Measurements from ENCODE around the gene VIT. TPM values are rescaled to one million over a fixed set of nuclear protein-coding genes. Genes with fewer than 3 reads are reported as not detected.

The VIT gene, protein sequence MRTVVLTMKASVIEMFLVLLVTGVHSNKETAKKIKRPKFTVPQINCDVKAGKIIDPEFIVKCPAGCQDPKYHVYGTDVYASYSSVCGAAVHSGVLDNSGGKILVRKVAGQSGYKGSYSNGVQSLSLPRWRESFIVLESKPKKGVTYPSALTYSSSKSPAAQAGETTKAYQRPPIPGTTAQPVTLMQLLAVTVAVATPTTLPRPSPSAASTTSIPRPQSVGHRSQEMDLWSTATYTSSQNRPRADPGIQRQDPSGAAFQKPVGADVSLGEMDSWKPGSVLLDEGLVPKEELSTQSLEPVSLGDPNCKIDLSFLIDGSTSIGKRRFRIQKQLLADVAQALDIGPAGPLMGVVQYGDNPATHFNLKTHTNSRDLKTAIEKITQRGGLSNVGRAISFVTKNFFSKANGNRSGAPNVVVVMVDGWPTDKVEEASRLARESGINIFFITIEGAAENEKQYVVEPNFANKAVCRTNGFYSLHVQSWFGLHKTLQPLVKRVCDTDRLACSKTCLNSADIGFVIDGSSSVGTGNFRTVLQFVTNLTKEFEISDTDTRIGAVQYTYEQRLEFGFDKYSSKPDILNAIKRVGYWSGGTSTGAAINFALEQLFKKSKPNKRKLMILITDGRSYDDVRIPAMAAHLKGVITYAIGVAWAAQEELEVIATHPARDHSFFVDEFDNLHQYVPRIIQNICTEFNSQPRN
- total RNA-seq = under 1 TPM in 1 of 7 donors, not detected in 6; 0.66 TPM
- under 1 TPM; 0.05 to 0.74 (median 0.11) TPM for polyA plus RNA-seq
- long read RNA-seq, donor 1 = 0 reads
- long read RNA-seq, donor 2 = 0 reads

DNA sequence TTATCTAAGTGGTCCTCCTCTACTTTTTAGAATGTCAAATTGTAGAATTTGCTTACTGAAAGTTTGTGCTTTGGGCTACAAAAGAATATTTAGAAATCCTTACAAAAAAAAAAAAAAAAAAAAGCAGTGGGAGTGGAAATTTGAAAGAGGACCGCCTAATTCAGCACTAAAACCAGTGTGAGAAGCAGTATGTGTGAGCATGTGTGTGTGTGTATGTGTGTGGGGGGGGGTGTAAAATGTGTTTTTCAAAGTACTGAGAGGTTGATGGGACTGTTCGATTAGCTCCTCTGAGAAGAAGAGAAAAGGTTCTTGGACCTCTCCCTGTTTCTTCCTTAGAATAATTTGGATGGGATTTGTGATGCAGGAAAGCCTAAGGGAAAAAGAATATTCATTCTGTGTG, at the start of gene VIT:
Gene VIT, plus strand, starts transcription at position 175 of the 400 bp plus-strand sequence. CDS start 19,664 bp downstream, outside the sequence.
- WGBS, 5 donors = 63 to 81% (median 71%) methylated on average over 2 of the region's 2 CpGs
- TF ChIP-seq, protein P1, sequence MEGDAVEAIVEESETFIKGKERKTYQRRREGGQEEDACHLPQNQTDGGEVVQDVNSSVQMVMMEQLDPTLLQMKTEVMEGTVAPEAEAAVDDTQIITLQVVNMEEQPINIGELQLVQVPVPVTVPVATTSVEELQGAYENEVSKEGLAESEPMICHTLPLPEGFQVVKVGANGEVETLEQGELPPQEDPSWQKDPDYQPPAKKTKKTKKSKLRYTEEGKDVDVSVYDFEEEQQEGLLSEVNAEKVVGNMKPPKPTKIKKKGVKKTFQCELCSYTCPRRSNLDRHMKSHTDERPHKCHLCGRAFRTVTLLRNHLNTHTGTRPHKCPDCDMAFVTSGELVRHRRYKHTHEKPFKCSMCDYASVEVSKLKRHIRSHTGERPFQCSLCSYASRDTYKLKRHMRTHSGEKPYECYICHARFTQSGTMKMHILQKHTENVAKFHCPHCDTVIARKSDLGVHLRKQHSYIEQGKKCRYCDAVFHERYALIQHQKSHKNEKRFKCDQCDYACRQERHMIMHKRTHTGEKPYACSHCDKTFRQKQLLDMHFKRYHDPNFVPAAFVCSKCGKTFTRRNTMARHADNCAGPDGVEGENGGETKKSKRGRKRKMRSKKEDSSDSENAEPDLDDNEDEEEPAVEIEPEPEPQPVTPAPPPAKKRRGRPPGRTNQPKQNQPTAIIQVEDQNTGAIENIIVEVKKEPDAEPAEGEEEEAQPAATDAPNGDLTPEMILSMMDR (IDR thresholded peaks at IDR 0.05 in 8 of 11, conservative IDR thresholded peaks at IDR 0.05 in 3 of 11) = no peak
- no peak for TF ChIP-seq POLR2A (IDR thresholded peaks at IDR 0.05)
- TF ChIP-seq POLR2AphosphoS5 (IDR thresholded peaks at IDR 0.05) = no peak

DNA sequence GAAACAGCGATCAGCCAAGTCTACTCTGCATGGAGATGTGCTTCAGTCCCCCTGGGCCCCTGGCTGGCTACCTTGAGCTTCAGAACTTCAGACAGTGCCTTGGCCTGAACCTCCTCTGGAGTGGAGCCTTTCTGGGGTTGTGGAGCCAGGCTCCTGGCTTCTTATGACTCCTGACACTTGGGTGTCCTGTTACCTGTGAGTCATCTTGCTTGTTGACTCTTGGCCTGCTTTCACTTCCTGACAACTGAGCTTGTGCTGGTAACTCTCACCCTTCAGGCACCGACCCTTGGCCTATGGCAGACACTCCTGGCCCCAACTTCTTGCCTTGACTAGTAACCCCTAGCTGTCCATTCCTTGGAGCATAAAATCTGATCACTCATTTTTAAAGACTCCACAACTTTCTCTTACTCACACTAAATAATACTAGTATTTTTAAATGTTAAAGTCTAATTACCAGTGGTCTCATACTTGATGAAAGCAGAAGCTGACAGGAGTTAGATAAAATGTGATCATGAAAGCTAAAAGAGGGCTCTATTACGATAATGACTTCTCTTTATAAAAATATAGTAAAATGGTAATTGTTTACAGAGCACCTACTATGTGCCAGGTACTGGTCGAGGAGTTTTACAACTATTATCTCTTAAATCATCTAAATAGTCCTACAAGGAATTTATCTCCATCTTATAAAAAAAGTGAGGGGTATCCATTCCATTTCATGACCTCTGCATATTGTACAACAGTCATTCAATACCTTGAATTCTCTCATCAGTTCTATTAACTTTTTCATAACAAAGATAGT, 46.3 kb upstream of the VIT start:
- H3K36me3 ChIP-seq = no peaks in the 10 kb centered on the region
- TF ChIP-seq, protein P1 (IDR thresholded peaks at IDR 0.05 in 8 of 11, conservative IDR thresholded peaks at IDR 0.05 in 3 of 11) = no peak
- TF ChIP-seq POLR2AphosphoS5 (IDR thresholded peaks at IDR 0.05) (no peak), POLR2A (IDR thresholded peaks at IDR 0.05) (no peak)
- H3K27me3 ChIP-seq (replicated peaks in 1 of 7) = no peaks in the 10 kb centered on the region
- H3K4me1 ChIP-seq = no peaks in the 10 kb centered on the region
- no peak overlapping the region for H3K4me3 ChIP-seq
- 75 to 85% (median 83%) methylated on average over 4 of the region's 4 CpGs for WGBS, 5 donors
- peaks cover 0 to 5% (median 0%) of the 10 kb centered on the region in 8 donors for H3K9me3 ChIP-seq
- intact Hi-C loops (cut with DNase I; ENCODE audit: low total_unique reads) = no loop called here
- no peak for DNase-seq
- H3K27ac ChIP-seq = no peak overlapping the region

More for the DNA sequence above, at the start of gene VIT:
- H3K27ac ChIP-seq = no peak within 1 kb of the TSS
- intact Hi-C loops (cut with DNase I; ENCODE audit: low total_unique reads) = no loop called here
- H3K4me3 ChIP-seq = no peak within 1 kb of the TSS
- no peaks in the 10 kb centered on the region for H3K27me3 ChIP-seq (replicated peaks in 1 of 7)
- H3K9me3 ChIP-seq = no peaks in the 10 kb centered on the region
- DNase-seq = no peak
- H3K4me1 ChIP-seq = no peaks in the 10 kb centered on the region
- no peaks in the 10 kb centered on the region for H3K36me3 ChIP-seq

DNA sequence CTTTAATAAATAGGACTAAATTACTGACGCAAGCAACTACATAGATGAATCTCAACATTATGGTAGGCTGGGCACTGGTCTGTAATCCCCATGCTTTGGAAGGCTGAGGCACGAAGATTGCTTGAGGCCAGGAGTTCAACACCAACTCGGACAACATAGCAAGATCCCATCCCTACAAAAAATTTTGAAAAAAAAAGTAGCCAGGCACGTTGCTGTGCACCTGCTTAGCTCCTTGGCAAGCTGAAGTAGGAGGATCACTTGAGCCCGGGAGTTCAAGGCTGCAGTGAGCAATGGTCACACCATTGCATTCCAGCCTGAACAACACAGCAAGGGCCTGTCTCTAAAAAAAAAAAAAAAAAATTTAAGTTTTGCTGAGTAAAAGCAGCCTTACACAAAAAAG, 43.4 kb upstream of the VIT start:
- no peaks in the 10 kb centered on the region for H3K4me1 ChIP-seq
- TF ChIP-seq POLR2A (IDR thresholded peaks at IDR 0.05) = no peak
- TF ChIP-seq, protein P1 (IDR thresholded peaks at IDR 0.05 in 8 of 11, conservative IDR thresholded peaks at IDR 0.05 in 3 of 11) = no peak
- no peak for TF ChIP-seq POLR2AphosphoS5 (IDR thresholded peaks at IDR 0.05)
- H3K36me3 ChIP-seq = no peaks in the 10 kb centered on the region
- H3K27me3 ChIP-seq (replicated peaks in 1 of 7) = no peaks in the 10 kb centered on the region
- no peak for DNase-seq
- no peaks in the 10 kb centered on the region for H3K9me3 ChIP-seq
- intact Hi-C loops (cut with DNase I; ENCODE audit: low total_unique reads) = no loop called here
- WGBS, 5 donors = 71 to 95% (median 83%) methylated on average over 5 of the region's 5 CpGs
- no peak overlapping the region for H3K27ac ChIP-seq
- no peak overlapping the region for H3K4me3 ChIP-seq

Data from spleen (tissue), 13 donors.